ENCODE measurements around the gene CELSR2.

The CELSR2 gene

DNA sequence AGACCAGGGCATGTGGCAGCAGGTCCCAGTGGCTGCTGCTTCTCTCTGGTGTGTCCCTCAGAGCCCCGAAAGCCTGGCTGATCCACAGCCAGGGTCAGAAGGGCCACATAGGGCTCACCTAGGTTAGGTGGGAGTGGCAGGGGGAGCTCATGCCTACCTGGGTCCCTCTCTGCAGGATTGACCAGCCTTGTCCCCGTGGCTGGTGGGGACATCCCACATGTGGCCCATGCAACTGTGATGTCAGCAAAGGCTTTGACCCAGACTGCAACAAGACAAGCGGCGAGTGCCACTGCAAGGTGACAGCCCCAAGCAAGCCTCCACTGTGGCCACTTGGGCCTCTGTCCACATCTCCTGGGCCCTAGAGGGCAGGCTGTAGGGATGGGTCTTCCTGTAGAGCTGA lies 15.7 kb downstream of the CELSR2 start:
- no peak for DNase-seq (ENCODE audit: low read depth, low spot score)

DNA sequence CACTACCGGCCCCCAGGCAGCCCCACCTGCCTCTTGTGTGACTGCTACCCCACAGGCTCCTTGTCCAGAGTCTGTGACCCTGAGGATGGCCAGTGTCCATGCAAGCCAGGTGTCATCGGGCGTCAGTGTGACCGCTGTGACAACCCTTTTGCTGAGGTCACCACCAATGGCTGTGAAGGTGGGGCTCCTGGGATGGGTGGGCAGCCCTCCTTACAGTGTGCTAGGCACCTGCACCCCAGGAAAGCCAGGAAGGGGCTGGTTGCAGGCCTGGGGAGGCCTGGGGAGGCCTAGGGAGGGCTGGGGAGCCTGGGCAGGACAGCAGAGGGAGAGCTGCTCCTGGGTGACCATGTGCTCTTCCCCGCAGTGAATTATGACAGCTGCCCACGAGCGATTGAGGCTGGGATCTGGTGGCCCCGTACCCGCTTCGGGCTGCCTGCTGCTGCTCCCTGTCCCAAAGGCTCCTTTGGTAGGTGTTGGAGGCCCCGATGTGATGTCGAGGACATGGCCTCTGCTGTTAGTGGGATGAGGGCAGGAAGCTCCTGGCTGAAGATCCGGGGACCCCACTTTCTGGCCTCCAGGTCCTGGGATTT lies 16.5 kb downstream of the CELSR2 start:
- DNase-seq (ENCODE audit: low read depth, low spot score), result no peak

DNA sequence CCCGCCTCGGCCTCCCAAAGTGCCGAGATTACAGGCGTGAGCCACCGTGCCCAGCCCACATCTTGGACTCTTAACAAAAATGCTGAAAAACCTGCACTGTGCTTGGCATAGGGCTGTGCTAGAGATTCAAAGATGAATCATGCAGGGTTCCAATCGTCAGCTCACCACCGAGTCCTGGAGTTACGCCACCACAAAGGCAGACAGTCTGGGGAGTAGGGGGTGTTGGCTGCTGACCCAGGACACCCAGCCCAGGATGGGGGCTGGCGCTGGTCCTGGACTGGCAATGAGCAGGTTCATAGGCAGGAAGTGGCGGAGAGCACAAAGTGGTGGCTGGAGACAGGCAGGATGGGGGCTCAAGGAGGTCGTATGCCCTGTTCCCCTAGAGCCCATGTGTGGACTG lies 17.6 kb downstream of the CELSR2 start:
- no peak for DNase-seq (ENCODE audit: low read depth, low spot score)

DNA sequence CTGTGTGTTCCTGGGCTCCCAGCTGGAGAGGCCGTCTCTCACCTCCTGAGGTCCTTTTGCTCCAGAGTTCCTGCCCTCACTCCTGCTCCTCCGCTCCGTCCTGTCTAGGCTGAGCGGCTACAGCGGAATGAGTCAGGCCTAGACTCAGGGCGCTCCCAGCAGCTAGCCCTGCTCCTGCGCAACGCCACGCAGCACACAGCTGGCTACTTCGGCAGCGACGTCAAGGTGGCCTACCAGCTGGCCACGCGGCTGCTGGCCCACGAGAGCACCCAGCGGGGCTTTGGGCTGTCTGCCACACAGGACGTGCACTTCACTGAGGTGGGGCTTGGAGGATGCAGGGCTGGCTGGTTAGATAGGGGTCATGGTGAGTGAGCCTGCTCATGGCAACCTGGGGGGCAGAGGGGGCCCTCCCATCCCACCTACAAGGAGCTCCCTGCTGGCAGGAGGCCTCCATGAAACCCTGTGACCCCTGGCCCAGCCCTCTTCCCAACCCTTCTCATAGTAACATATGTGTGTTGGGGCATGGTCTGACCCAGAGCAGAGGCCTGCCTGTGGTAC lies 18.5 kb downstream of the CELSR2 start:
- DNase-seq (ENCODE audit: low read depth, low spot score), result no peak

DNA sequence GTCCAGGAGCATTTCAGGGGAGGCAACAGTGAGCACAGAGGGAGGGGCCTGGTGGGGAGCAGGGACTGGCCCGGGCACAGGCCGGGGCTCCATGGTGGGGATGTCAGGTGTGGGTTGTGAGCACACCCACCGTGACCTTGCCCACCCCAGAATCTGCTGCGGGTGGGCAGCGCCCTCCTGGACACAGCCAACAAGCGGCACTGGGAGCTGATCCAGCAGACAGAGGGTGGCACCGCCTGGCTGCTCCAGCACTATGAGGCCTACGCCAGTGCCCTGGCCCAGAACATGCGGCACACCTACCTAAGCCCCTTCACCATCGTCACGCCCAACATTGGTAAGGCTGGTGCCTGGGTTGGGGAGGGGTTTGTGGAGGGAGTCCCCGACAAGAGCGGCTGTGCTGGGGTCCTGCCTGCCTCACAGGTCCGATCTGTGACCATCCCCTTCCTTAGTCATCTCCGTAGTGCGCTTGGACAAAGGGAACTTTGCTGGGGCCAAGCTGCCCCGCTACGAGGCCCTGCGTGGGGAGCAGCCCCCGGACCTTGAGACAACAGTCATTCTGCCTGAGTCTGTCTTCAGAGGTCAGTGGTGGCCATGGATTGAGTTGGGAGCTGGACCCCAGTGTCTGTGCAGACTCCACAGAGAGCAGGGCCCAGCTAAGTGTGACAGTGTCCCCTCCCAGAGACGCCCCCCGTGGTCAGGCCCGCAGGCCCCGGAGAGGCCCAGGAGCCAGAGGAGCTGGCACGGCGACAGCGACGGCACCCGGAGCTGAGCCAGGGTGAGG lies 19.3 kb downstream of the CELSR2 start:
- DNase-seq (ENCODE audit: low read depth, low spot score), result no peak

DNA sequence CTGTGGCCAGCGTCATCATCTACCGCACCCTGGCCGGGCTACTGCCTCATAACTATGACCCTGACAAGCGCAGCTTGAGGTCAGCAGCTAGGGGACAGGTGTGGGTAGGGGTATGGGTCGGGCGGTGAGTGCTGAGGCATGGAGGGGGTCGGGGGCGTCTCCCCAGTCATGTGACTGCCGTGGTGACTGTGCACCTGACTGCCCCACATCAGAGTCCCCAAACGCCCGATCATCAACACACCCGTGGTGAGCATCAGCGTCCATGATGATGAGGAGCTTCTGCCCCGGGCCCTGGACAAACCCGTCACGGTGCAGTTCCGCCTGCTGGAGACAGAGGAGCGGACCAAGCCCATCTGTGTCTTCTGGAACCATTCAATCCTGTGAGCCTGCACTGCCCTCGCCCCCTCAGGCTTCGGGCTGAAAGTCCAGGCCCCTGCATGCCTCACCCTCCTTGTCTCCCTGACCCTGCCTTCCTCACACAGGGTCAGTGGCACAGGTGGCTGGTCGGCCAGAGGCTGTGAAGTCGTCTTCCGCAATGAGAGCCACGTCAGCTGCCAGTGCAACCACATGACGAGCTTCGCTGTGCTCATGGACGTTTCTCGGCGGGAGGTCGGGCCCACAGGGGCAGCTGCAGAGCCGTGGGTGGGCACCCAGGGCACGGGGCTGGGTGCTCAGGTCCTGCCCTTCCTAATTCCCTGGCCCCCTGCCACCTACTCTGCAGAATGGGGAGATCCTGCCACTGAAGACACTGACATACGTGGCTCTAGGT lies 20.1 kb downstream of the CELSR2 start:
- DNase-seq (ENCODE audit: low read depth, low spot score), result no peak

DNA sequence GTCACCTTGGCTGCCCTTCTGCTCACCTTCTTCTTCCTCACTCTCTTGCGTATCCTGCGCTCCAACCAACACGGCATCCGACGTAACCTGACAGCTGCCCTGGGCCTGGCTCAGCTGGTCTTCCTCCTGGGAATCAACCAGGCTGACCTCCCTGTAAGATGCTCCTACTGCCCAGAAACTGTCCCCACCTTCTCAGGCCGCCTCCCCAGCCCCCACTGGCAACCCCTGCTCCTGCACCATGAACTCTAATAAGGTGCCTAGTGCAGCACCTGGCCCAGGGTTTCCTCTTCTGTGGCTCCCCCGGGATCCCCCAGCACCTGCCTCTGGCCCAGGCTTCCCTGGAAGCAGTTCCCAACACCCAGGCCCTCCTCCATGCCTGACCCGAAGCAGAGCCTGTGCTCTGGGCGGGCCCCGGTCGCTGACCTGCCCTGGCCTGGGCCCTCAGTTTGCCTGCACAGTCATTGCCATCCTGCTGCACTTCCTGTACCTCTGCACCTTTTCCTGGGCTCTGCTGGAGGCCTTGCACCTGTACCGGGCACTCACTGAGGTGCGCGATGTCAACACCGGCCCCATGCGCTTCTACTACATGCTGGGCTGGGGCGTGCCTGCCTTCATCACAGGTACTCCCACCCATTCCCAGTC lies 20.8 kb downstream of the CELSR2 start:
- DNase-seq (ENCODE audit: low read depth, low spot score), result no peak

DNA sequence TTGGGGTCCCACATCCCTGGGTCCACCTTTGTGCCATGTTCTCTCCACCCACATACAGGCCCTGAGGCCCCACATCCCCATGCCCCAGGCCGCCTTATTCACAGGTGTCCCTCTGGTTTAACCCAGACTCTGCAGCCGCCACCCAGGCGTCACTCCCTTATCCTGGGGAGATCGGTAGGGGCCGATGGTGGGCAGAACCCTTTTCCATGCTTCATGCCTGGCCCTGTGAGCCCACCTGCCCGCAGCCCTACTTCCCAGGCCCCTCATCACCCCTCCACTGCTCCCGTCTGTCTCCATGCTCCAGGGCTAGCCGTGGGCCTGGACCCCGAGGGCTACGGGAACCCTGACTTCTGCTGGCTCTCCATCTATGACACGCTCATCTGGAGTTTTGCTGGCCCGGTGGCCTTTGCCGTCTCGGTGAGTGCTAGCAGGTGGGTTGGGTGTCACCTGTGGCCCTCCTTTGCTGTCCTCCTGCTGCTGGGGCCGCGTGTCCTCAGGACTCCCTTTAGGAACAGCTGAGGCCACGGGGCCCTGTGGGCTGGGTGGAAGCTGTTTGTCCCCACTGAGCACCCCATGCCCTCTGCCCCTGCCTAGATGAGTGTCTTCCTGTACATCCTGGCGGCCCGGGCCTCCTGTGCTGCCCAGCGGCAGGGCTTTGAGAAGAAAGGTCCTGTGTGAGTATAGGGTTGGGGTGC lies 21.4 kb downstream of the CELSR2 start:
- DNase-seq (ENCODE audit: low read depth, low spot score), result no peak

DNA sequence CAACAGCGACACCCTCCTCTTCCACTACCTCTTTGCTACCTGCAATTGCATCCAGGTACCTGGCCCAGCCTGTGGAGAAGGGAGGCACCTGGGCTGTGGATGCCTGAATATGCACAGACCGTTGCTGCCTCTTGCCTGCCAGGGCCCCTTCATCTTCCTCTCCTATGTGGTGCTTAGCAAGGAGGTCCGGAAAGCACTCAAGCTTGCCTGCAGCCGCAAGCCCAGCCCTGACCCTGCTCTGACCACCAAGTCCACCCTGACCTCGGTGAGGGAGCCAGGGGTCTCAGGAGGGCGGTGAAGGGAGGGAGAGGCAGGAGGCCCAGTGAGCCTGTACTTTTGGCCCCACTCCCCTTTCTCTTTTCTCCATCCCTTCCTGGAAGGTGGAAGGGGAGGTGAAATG lies 22.1 kb downstream of the CELSR2 start:
- DNase-seq (ENCODE audit: low read depth, low spot score), result no peak

DNA sequence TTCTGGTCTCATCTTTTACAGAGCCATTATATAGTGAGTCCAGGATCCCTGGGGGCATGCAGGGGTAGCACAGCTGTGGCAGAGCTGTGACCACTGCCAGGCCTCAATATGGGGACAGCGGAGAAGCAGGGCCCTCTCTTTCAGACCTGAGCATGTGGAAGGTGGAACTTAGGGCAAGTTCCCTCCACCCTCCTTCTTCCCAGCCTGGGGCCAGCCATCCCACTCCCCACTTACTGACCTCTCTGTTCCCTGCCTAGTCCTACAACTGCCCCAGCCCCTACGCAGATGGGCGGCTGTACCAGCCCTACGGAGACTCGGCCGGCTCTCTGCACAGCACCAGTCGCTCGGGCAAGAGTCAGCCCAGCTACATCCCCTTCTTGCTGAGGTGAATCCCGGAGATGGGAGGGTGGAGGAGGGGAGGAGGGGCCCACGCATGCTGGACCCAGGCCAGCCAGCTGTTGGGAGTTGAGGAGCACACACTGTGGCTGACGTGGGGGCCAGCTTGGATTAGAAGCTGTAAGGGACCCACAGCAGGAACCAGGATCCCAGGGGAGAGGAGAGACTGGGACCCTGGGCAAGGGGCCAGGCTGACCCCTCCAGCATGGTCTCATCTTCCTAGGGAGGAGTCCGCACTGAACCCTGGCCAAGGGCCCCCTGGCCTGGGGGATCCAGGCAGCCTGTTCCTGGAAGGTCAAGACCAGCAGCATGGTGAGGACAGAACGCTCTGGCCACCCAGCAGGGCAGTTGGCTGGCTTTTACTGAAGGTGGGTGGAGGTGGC lies 22.9 kb downstream of the CELSR2 start:
- DNase-seq (ENCODE audit: low read depth, low spot score), result no peak

DNA sequence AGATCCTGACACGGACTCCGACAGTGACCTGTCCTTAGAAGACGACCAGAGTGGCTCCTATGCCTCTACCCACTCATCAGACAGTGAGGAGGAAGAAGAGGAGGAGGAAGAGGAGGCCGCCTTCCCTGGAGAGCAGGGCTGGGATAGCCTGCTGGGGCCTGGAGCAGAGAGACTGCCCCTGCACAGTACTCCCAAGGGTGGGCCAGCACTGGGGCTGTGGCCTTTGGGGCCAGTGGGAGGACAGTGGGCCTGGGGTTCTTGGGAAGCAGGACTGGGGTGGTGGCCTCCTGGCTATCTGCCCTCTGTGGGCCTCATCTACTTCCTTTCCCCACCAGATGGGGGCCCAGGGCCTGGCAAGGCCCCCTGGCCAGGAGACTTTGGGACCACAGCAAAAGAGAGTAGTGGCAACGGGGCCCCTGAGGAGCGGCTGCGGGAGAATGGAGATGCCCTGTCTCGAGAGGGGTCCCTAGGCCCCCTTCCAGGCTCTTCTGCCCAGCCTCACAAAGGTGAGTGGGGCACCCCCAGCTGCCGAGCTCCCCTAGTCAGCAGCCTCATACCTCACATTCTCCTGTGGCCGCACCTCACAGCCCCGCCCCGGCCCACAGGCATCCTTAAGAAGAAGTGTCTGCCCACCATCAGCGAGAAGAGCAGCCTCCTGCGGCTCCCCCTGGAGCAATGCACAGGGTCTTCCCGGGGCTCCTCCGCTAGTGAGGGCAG lies 23.6 kb downstream of the CELSR2 start:
- DNase-seq (ENCODE audit: low read depth, low spot score), result peak; percentile 32

DNA sequence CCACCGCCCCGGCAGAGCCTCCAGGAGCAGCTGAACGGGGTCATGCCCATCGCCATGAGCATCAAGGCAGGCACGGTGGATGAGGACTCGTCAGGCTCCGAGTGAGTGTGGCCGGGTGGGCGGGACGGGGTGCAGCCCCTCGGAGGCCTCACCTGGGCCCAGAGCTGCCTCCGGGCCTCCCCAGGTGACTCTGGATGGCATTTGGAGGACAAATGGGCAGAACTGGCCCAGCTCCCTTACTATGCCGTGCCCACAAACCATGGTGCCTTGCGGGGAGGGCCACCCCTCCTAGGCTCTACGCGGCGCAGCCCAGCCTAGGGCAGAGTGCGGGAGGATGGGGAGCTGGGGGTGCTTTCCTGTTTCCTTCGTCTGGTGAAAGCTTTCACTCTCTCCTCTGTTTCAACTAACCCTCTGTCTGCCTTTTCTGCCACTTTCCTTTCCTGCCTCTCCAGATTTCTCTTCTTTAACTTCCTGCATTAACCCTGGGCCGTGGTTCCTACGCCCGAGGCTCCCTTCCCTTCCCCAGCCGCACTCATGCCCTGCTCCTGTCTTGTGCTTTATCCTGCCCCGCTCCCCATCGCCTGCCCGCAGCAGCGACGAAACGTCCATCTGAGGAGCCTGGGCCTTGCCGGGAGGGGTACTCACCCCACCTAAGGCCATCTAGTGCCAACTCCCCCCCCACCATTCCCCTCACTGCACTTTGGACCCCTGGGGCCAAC lies 24.4 kb downstream of the CELSR2 start:
- DNase-seq (ENCODE audit: low read depth, low spot score), result peak; percentile 44

DNA sequence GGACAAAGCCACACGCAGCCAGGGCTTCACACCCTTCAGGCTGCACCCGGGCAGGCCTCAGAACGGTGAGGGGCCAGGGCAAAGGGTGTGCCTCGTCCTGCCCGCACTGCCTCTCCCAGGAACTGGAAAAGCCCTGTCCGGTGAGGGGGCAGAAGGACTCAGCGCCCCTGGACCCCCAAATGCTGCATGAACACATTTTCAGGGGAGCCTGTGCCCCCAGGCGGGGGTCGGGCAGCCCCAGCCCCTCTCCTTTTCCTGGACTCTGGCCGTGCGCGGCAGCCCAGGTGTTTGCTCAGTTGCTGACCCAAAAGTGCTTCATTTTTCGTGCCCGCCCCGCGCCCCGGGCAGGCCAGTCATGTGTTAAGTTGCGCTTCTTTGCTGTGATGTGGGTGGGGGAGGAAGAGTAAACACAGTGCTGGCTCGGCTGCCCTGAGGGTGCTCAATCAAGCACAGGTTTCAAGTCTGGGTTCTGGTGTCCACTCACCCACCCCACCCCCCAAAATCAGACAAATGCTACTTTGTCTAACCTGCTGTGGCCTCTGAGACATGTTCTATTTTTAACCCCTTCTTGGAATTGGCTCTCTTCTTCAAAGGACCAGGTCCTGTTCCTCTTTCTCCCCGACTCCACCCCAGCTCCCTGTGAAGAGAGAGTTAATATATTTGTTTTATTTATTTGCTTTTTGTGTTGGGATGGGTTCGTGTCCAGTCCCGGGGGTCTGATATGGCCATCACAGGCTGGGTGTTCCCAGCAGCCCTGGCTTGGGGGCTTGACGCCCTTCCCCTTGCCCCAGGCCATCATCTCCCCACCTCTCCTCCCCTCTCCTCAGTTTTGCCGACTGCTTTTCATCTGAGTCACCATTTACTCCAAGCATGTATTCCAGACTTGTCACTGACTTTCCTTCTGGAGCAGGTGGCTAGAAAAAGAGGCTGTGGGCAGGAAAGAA lies 25.5 kb downstream of the CELSR2 start:
- peak; percentile 93 for DNase-seq (ENCODE audit: low read depth, low spot score)

DNA sequence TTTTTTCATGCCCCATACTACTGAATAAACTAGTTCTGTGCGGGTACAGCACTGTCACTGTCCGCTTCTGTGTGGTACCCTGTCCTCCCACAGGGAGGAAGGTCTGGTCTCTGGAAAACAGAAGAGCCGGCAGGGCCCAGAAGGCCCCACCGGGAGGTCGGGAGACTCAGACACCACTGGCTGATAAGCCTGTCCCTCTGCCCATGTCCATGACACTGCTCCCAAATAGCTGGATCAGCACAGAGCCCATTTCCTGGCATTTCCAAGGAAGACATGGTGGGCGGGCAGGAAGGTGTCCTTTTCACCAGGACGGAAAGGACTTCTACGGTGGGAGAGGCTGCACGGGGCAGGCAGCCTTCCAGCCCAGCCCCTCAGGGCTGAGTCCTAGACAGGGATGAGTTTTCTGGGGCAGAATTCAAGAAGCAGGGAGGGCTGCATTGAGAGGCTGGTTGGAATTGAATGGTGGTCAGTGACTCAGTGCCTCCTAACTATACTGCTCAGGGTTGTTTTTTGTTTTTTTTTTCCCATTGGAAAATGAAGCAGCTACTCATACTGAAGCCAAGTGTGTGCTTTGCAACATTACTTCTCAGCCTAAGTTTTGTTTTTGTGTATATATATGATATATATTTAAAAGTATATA lies 26.5 kb downstream of the CELSR2 start:
- DNase-seq (ENCODE audit: low read depth, low spot score), result peak; percentile 80

DNA sequence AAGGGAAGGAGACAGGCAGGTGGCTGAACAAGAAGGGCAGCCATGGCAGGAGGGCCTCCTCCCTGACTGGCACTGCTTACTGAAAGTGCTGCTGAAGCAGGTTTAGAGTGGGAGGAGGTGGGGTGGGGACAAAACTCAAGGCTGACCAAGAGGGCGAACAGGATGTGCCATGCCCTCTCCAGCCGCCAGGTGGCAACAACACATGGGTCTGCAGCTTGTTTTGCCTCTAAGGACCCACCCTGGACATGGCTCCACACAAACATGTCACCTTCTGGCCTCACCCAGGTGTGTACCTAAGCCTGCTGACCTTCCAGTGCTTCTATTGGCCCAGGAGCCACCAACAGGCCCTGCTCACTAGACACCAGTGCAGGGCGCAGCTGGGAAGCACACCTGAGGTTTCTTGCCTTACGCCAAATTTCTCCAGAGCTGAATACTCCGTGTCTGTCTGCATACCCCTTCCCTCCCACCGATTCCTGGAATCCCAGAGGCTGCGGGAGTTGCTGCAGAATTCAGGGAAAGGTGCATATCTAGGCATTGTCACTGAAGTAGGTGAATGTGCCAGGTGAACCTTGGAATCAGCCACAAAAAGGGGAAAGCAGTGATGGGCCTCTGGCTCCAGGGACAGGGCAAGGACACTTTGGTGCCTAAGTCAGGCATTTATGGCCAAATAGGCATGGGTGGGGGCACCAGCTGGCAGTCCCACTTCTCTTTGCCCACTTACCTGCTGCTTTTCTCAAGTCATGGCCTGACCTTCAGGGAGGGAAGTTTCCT lies 28.3 kb downstream of the CELSR2 start:
- DNase-seq (ENCODE audit: low read depth, low spot score), result peak; percentile 95

DNA sequence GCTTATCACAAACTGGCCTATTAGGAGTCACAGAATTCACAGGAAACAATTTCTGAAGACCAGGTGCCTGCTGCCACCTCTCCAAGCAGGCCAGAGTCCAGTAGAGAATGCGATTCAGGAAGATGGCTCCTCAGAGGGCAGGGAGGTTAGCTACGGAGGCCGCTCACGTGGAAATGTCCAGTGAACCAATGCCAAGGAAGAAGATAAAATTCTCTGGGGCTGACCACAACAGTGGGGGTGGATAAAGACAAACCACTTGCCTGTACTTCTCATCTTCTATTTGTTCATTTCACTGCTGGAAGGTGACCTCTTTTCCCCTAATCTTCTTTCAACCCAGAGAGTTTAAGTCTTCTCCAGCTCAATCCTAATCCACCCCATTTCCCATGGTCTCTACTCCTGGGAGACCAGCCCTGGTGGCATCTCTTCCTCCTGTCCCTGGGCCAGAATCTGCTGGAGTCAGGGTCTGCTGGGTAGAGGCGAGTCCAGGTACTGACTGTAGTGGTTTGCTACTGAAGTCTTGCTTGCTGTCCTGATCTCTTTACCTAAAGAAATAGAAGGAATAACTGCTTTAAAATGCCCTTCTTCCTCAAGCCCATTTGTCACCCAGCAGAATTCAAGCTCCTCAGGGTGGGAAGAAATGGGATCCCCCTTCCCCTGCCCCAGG lies 30.4 kb downstream of the CELSR2 start:
- no peak for DNase-seq (ENCODE audit: low read depth, low spot score)

Data from ELF-1 (cell line).